Erythroblast (primary cell): Measurements from ENCODE around the gene UXT.

Source experiments
- GATA1 ChIP-seq: IDR thresholded peaks from 2 replicates; pipeline ENCODE4 v1.6.1; 2011; ENCODE audit warnings: low read depth, mild to moderate bottlenecking, control low read depth, low read length, moderate library complexity
- POLR2A ChIP-seq: IDR thresholded peaks from 2 replicates; pipeline ENCODE4 v1.6.1; 2011; ENCODE audit warnings: mild to moderate bottlenecking, low read length

DNA sequence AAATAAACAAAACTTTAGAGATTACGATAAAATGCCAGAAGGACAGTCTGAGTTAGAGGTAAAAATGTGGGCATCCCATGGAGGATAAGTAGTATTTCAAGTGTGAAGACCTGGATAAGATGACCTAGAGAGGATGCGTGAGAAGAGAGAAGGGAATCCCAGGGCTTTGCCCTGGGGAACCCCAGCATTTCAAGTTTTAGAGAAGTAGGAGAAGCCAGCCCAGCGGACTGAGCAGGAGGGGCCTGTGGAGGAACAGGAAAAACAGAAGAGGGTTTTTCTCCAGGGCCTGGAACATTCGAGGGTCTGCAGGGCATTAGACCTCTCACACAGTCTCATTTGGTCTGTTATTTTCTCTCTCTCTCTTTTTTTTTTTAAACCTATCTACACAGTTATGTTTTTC, 26.3 kb downstream of the UXT start:
- TF ChIP-seq POLR2A (no peak), GATA1 (no peak)
